ENCODE measurements around the gene SBK1. TPM values are rescaled to one million over a fixed set of nuclear protein-coding genes. Genes with fewer than 3 reads are reported as not detected.

SBK1 gene
- total and polyA plus RNA-seq, 4 donors: 0.90 to 2.7 (median 2.3) TPM

- 87% methylated on average over 10 of the region's 10 CpGs for WGBS, 2 donors
- Histone ChIP-seq H3K27ac (ENCODE audit: low read depth in 1 of 2, low read length in 1 of 2) (no peak overlapping the region), H3K4me1 (ENCODE audit: control insufficient read depth in 5 of 5, insufficient read depth in 5 of 5, low read length in 5 of 5) (peaks cover 0 to 6% (median 3%) of the 10 kb centered on the region in 5 donors), H3K9ac (ENCODE audit: insufficient read depth in 1 of 2, low read length in 2 of 2) (no peak overlapping the region), H3K9me3 (ENCODE audit: control insufficient read depth in 4 of 4, insufficient read depth in 3 of 4, low read length in 3 of 4) (no peaks in the 10 kb centered on the region), H3K27me3 (ENCODE audit: control insufficient read depth in 3 of 3, insufficient read depth in 3 of 3, low read length in 2 of 3) (peaks cover 0 to 3% (median 0%) of the 10 kb centered on the region in 3 donors), H3K36me3 (ENCODE audit: control insufficient read depth in 4 of 4, insufficient read depth in 4 of 4, low read length in 4 of 4) (no peaks in the 10 kb centered on the region), H3K4me3 (no peak overlapping the region)
- ATAC-seq (ENCODE audit: insufficient read depth, low FRiP score): no peak
- no peak for TF ChIP-seq CTCF (IDR thresholded peaks at IDR 0.05; ENCODE audit: control extremely low read depth, extremely low read depth)
- DNase-seq: no peak
Observed at GRCh38 chr16:28289939-28290858, 2.1 kb upstream of the SBK1 start.

GRCh38 chr16:28290859-28291254, 1.5 kb upstream of the SBK1 start:
- no peak for DNase-seq
- Histone ChIP-seq H3K9ac (ENCODE audit: insufficient read depth in 1 of 2, low read length in 2 of 2) (no peak overlapping the region), H3K4me1 (ENCODE audit: control insufficient read depth in 5 of 5, insufficient read depth in 5 of 5, low read length in 5 of 5) (peaks cover 0 to 6% (median 3%) of the 10 kb centered on the region in 5 donors), H3K27me3 (ENCODE audit: control insufficient read depth in 3 of 3, insufficient read depth in 3 of 3, low read length in 2 of 3) (peaks cover 0 to 3% (median 0%) of the 10 kb centered on the region in 3 donors), H3K9me3 (ENCODE audit: control insufficient read depth in 4 of 4, insufficient read depth in 3 of 4, low read length in 3 of 4) (no peaks in the 10 kb centered on the region), H3K4me3 (no peak overlapping the region), H3K36me3 (ENCODE audit: control insufficient read depth in 4 of 4, insufficient read depth in 4 of 4, low read length in 4 of 4) (no peaks in the 10 kb centered on the region), H3K27ac (ENCODE audit: low read depth in 1 of 2, low read length in 1 of 2) (no peak overlapping the region)
- ATAC-seq (ENCODE audit: insufficient read depth, low FRiP score): no peak
- 84 to 89% methylated on average over 11 of the region's 11 CpGs for WGBS, 2 donors
- TF ChIP-seq CTCF (IDR thresholded peaks at IDR 0.05; ENCODE audit: control extremely low read depth, extremely low read depth): no peak

GRCh38 chr16:28292731-28293600, 641 bp downstream of the SBK1 start:
- H3K27ac ChIP-seq (ENCODE audit: low read depth in 1 of 2, low read length in 1 of 2): no peak overlapping the region
- peaks cover 0 to 6% (median 4%) of the 10 kb centered on the region in 5 donors for H3K4me1 ChIP-seq (ENCODE audit: control insufficient read depth in 5 of 5, insufficient read depth in 5 of 5, low read length in 5 of 5)
- ATAC-seq (ENCODE audit: insufficient read depth, low FRiP score) (no peak), DNase-seq (peak; percentile 65 to 79 (median 74))
- H3K9me3 ChIP-seq (ENCODE audit: control insufficient read depth in 4 of 4, insufficient read depth in 3 of 4, low read length in 3 of 4): no peaks in the 10 kb centered on the region
- no peak for TF ChIP-seq CTCF (IDR thresholded peaks at IDR 0.05; ENCODE audit: control extremely low read depth, extremely low read depth)
- no peaks in the 10 kb centered on the region for H3K36me3 ChIP-seq (ENCODE audit: control insufficient read depth in 4 of 4, insufficient read depth in 4 of 4, low read length in 4 of 4)
- peak overlapping the region; percentile 57 for H3K4me3 ChIP-seq
- WGBS, 2 donors: 1% methylated on average over 51 to 60 of the region's 60 CpGs
- peaks cover 0 to 3% (median 0%) of the 10 kb centered on the region in 3 donors for H3K27me3 ChIP-seq (ENCODE audit: control insufficient read depth in 3 of 3, insufficient read depth in 3 of 3, low read length in 2 of 3)
- H3K9ac ChIP-seq (ENCODE audit: insufficient read depth in 1 of 2, low read length in 2 of 2): peak overlapping the region; percentile 5 to 73
